OCI-LY7 (cell line): Measurements from ENCODE around the gene BCHE. TPM values are rescaled to one million over a fixed set of nuclear protein-coding genes. Genes with fewer than 3 reads are reported as not detected.

Source experiments
- BruUV-seq: library from RNA; stranded (reverse); fragments of 400-500 nt; replicated peaks from 2 replicates; lab custom pipeline; 2021; lab: Mats Ljungman, UMichigan
- CTCF ChIA-PET: fragments of 300-600 bp; sonication (Branson Sonifier 250); formaldehyde crosslinking; loops from one replicate; lab custom pipeline; 2022; ENCODE audit warnings: antibody characterized with exemption; ENCODE audit not compliant: unreplicated experiment; lab: Charles Lee
- POLR2A ChIA-PET: fragments of 300-600 bp; sonication (Branson Sonifier 250); formaldehyde crosslinking; loops from one replicate; lab custom pipeline; 2022; ENCODE audit warnings: antibody characterized with exemption; lab: Charles Lee
- DNase-seq: peaks from one replicate; pipeline ENCODE4 v3.0.0-alpha.2; 2015; ENCODE audit warnings: low spot score
- H2AFZ ChIP-seq: fragments of 200-600 bp; sonication (generic), shearing (Covaris generic); 2 replicates; pipeline ENCODE4 v1.6.1; 2014; ENCODE audit warnings: mild to moderate bottlenecking, antibody characterized with exemption, low read length, moderate library complexity
- H3K27ac ChIP-seq: fragments of 200-600 bp; sonication (generic); 2 replicates; pipeline ENCODE4 v1.5.1; 2014; ENCODE audit warnings: mixed run types, low read depth, mild to moderate bottlenecking, moderate library complexity, low read length, inconsistent platforms; ENCODE audit not compliant: poor library complexity, severe bottlenecking
- H3K36me3 ChIP-seq: fragments of 200-600 bp; sonication (generic); 2 replicates; pipeline ENCODE4 v1.6.1; 2014; ENCODE audit warnings: mild to moderate bottlenecking, antibody characterized with exemption, low read length, moderate library complexity, mixed read lengths; ENCODE audit not compliant: insufficient read depth
- H3K4me1 ChIP-seq: fragments of 200-600 bp; sonication (generic); 2 replicates; pipeline ENCODE4 v1.5.1; 2014; ENCODE audit warnings: mild to moderate bottlenecking, low read length; ENCODE audit not compliant: insufficient read depth, poor library complexity, severe bottlenecking
- H3K4me2 ChIP-seq: fragments of 200-600 bp; sonication (generic); 2 replicates; pipeline ENCODE4 v1.6.1; 2014; ENCODE audit warnings: mild to moderate bottlenecking, low read length
- H3K4me3 ChIP-seq: fragments of 200-600 bp; sonication (generic); 2 replicates; pipeline ENCODE4 v1.5.1; 2014; ENCODE audit warnings: mild to moderate bottlenecking, low read depth, low read length; ENCODE audit not compliant: poor library complexity, severe bottlenecking
- H3K79me2 ChIP-seq: fragments of 200-600 bp; sonication (generic); 2 replicates; pipeline ENCODE4 v1.6.1; 2016; ENCODE audit warnings: low read depth, mild to moderate bottlenecking, low read length, moderate library complexity, mixed read lengths; ENCODE audit not compliant: insufficient read depth
- H3K9me2 ChIP-seq: fragments of 200-600 bp; sonication (generic); 2 replicates; pipeline ENCODE4 v1.6.1; 2016; ENCODE audit warnings: mild to moderate bottlenecking, low read length, mixed read lengths; ENCODE audit not compliant: insufficient read depth
- H3K9me3 ChIP-seq: fragments of 200-600 bp; sonication (generic); 2 replicates; pipeline ENCODE4 v1.6.1; 2014; ENCODE audit warnings: mild to moderate bottlenecking, mixed run types, low read length, mixed read lengths
- H4K20me1 ChIP-seq: fragments of 200-600 bp; sonication (generic); 2 replicates; pipeline ENCODE4 v1.6.1; 2014; ENCODE audit warnings: mild to moderate bottlenecking, antibody characterized with exemption, low read length, moderate library complexity, mixed read lengths; ENCODE audit not compliant: insufficient read depth
- EZH2phosphoT487 ChIP-seq: fragments of 200-600 bp; sonication (generic); IDR thresholded peaks from 2 replicates; pipeline ENCODE4 v1.6.1; 2018; ENCODE audit warnings: low read depth, borderline replicate concordance, mild to moderate bottlenecking, mixed run types, antibody characterized with exemption, low read length, moderate library complexity, mixed read lengths
- intact Hi-C: fragments of 100-400 bp; cut with micrococcal nuclease; formaldehyde crosslinking; loops from one replicate; pipeline ENCODE4 v1.10.0; 2022; ENCODE audit not compliant: unreplicated experiment
- total RNA-seq, 2 experiments: library from RNA; depleted of rRNA in 1 of 2; stranded (reverse); fragments of >200 nt in 1 of 2; shearing (Covaris generic) in 1 of 2; gene quantifications; 2 replicates each; pipeline ENCODE4 v1.2.3, GENCODE V29; 2014 to 2022
- TF ChIP-seq, protein P1 (sequence below): fragments of 200-600 bp; sonication (generic); conservative IDR thresholded peaks from 2 replicates; pipeline ENCODE4 v1.5.1; 2014; ENCODE audit warnings: mild to moderate bottlenecking, antibody characterized with exemption, low read length, moderate library complexity, mixed read lengths

Gene BCHE
- total RNA-seq, 2 experiments from 2014 or later = not detected

DNA sequence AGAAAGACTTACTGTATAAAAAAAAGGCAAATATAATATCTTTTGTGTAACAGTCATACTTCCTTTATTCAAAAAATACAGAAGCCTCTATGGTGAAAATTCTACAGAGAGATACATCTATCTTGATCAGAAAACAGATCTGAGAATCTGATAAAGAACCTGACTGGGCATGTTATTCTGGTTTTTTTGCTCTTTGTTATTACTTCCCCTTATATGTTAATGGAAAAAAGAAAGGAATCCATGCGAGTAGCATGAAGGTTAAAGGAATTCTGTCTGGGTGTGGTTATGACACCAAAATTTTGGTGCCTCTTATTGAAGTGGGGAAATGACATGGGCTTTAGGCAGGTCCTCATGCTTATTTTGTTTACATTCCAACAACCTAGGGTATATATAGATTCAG lies 81.7 kb downstream of the BCHE start:
- Histone ChIP-seq H4K20me1 (no peaks in the 10 kb centered on the region), H3K4me1 (no peaks in the 10 kb centered on the region), H3K9me3 (no peaks in the 10 kb centered on the region), H3K9me2 (no peaks in the 10 kb centered on the region), H2AFZ (no peak overlapping the region), H3K27ac (no peak overlapping the region), H3K36me3 (no peaks in the 10 kb centered on the region), H3K79me2 (no peaks in the 10 kb centered on the region), H3K4me3 (no peak overlapping the region), H3K4me2 (no peak overlapping the region)
- no peak for DNase-seq
- intact Hi-C loops = no loop called here
- no TSS peak for BruUV-seq
- no peak for TF ChIP-seq EZH2phosphoT487
- TF ChIP-seq, protein P1, sequence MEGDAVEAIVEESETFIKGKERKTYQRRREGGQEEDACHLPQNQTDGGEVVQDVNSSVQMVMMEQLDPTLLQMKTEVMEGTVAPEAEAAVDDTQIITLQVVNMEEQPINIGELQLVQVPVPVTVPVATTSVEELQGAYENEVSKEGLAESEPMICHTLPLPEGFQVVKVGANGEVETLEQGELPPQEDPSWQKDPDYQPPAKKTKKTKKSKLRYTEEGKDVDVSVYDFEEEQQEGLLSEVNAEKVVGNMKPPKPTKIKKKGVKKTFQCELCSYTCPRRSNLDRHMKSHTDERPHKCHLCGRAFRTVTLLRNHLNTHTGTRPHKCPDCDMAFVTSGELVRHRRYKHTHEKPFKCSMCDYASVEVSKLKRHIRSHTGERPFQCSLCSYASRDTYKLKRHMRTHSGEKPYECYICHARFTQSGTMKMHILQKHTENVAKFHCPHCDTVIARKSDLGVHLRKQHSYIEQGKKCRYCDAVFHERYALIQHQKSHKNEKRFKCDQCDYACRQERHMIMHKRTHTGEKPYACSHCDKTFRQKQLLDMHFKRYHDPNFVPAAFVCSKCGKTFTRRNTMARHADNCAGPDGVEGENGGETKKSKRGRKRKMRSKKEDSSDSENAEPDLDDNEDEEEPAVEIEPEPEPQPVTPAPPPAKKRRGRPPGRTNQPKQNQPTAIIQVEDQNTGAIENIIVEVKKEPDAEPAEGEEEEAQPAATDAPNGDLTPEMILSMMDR = no peak
- ChIA-PET POLR2A (no interaction called here), CTCF (no interaction called here)

DNA sequence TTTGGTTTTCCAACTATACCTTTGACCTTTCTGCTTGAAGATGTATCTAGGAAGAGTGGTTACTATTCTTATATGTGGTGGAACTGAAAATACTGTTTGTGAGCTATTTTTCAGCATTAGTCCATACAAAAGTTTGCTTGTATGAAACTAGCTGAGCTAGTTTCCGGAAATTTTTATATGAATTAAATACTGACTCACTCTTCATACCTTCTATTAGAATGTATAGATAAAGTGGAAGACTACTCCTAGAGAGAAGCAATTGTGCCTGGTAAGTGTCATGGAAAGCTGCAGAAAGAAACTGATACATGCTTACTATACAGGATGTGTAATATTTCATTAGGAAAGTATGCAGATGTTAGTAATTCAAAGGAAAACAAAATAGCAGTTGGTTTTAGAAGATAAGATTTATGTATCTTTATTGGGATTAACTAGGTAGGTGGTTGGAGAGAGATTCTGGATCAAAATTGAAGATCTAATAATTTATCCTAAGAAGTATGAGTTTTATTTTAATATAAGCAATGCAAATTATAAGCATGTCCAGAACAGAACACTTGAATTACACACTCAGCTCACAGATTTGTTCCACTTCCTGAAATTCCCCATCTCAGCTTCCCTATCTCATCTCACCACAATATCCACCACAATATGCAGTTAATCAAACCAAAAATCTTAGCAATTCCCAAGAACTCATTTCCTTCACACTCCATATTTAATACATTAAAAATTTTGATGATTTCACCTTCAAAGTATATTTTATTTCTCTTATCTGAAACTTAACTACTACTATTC lies 82.8 kb downstream of the BCHE start:
- POLR2A ChIA-PET = no interaction called here
- intact Hi-C loops = no loop called here
- BruUV-seq = no TSS peak

More for the DNA sequence above, 82.8 kb downstream of the BCHE start:
- no peaks in the 10 kb centered on the region for H3K4me1 ChIP-seq
- H3K4me3 ChIP-seq = no peak overlapping the region
- H4K20me1 ChIP-seq = no peaks in the 10 kb centered on the region
- no peak overlapping the region for H3K27ac ChIP-seq
- CTCF ChIA-PET = no interaction called here
- no peak for DNase-seq
- TF ChIP-seq, protein P1 = no peak
- no peak for TF ChIP-seq EZH2phosphoT487
- H3K79me2 ChIP-seq = no peaks in the 10 kb centered on the region
- no peak overlapping the region for H2AFZ ChIP-seq
- no peak overlapping the region for H3K4me2 ChIP-seq
- no peaks in the 10 kb centered on the region for H3K9me2 ChIP-seq
- no peaks in the 10 kb centered on the region for H3K9me3 ChIP-seq
- H3K36me3 ChIP-seq = no peaks in the 10 kb centered on the region
